A549 (cell line): ENCODE data around the gene TTC39B. TPM values are rescaled to one million over a fixed set of nuclear protein-coding genes. Genes with fewer than 3 reads are reported as not detected.

Experiments used
- ATAC-seq, 2 experiments: fragments of 200-7000 bp in 1 of 2; fragments of >200 bp in 1 of 2; cut with Nextera tagmentation in 1 of 2; cut with Tn5 transposase in 1 of 2; 3 replicates each; pipeline versions ENCODE4 v1.8.0 to v1.9.1; 2018 to 2020; ENCODE audit warnings: mild to moderate bottlenecking in 1 of 2, moderate library complexity in 1 of 2
- CTCF ChIA-PET: fragments of 300-600 bp; sonication (Branson Sonifier 250); formaldehyde crosslinking; extraction: SDS; loops from one replicate; lab custom pipeline; 2021; ENCODE audit warnings: antibody characterized with exemption, inconsistent platforms; lab: Yijun Ruan, JAX
- POLR2A ChIA-PET: fragments of 350-600 bp; formaldehyde crosslinking; extraction: SDS; loops from one replicate; lab custom pipeline; 2021; ENCODE audit warnings: antibody characterized with exemption, inconsistent platforms; lab: Yijun Ruan, JAX
- DNase-seq, 2 experiments: peaks; one replicate each; pipeline versions ENCODE4 v3.0.0 to v3.0.0-alpha.2; 2011 to 2016; ENCODE audit warnings: low read depth in 1 of 2, low spot score in 1 of 2
- FAIRE-seq: peaks from 2 replicates; lab custom pipeline; 2011; peaks lifted over from hg19 to GRCh38; lab: Jason Lieb, UNC
- H3K27ac ChIP-seq, 2 experiments: fragments of >200 bp; sonication (Bioruptor Twin); formaldehyde crosslinking; 3 replicates each; pipeline ENCODE4 v1.5.1; 2016 to 2017
- H3K4me1 ChIP-seq: fragments of >200 bp; sonication (Bioruptor Twin); formaldehyde crosslinking; 3 replicates; pipeline ENCODE4 v1.6.1; 2016
- H3K4me2 ChIP-seq: fragments of >200 bp; sonication (Bioruptor Twin); formaldehyde crosslinking; 3 replicates; pipeline ENCODE4 v1.6.1; 2016
- H3K4me3 ChIP-seq: fragments of >200 bp; sonication (Bioruptor Twin); formaldehyde crosslinking; 3 replicates; pipeline ENCODE4 v1.5.1; 2016
- H3K9me3 ChIP-seq: fragments of >200 bp; sonication (Bioruptor Twin); formaldehyde crosslinking; 3 replicates; pipeline ENCODE4 v1.6.1; 2016
- CHD2 ChIP-seq: fragments of 150-350 bp; IDR thresholded peaks from 2 replicates; pipeline ENCODE4 v1.6.1; 2014; ENCODE audit warnings: low read length; ENCODE audit not compliant: partially characterized antibody
- CHD4 ChIP-seq: fragments of 200-600 bp; sonication (generic); IDR thresholded peaks from 2 replicates; pipeline ENCODE4 v1.6.1; 2016; ENCODE audit warnings: antibody characterized with exemption, mild to moderate bottlenecking, borderline replicate concordance
- EHMT2 ChIP-seq: fragments of 200-600 bp; sonication (generic); IDR thresholded peaks from 2 replicates; pipeline ENCODE4 v1.6.1; 2016; ENCODE audit warnings: antibody characterized with exemption, low read depth, mild to moderate bottlenecking, moderate library complexity
- ESRRA ChIP-seq: fragments of 150-350 bp; IDR thresholded peaks from 2 replicates; pipeline ENCODE4 v1.6.1; 2014; ENCODE audit warnings: mild to moderate bottlenecking, low read length, borderline replicate concordance
- FOSB ChIP-seq: fragments of 250-450 bp; sonication (Bioruptor Pico); IDR thresholded peaks from 2 replicates; pipeline ENCODE4 v1.5.0; 2020; ENCODE audit warnings: mild to moderate bottlenecking, moderate library complexity
- GATA3 ChIP-seq: IDR thresholded peaks from 2 replicates; pipeline ENCODE4 v1.6.1; 2012; ENCODE audit warnings: borderline replicate concordance
- HDAC2 ChIP-seq: fragments of 200-600 bp; sonication (generic); IDR thresholded peaks from 2 replicates; pipeline ENCODE4 v1.6.1; 2016
- HOXA7 ChIP-seq: fragments of 250-450 bp; sonication (Bioruptor Pico); IDR thresholded peaks from 2 replicates; pipeline ENCODE4 v1.5.0; 2020; ENCODE audit warnings: mild to moderate bottlenecking, moderate library complexity
- HOXB13 ChIP-seq: fragments of 250-450 bp; sonication (Bioruptor Pico); IDR thresholded peaks from 2 replicates; pipeline ENCODE4 v1.5.0; 2020; ENCODE audit warnings: low read depth, mild to moderate bottlenecking, moderate library complexity
- KDM1A ChIP-seq: fragments of 200-600 bp; sonication (generic); IDR thresholded peaks from 2 replicates; pipeline ENCODE4 v1.6.1; 2016; ENCODE audit warnings: low read depth, mild to moderate bottlenecking
- MYC ChIP-seq: IDR thresholded peaks from 2 replicates; pipeline ENCODE4 v1.6.1; 2012; ENCODE audit warnings: mild to moderate bottlenecking, inconsistent platforms, low read length, improper control_type of control experiment, borderline replicate concordance
- NFE2L2 ChIP-seq: fragments of 150-350 bp; conservative IDR thresholded peaks from 2 replicates; pipeline ENCODE4 v1.6.1; 2014; ENCODE audit warnings: low read length
- NPAS2 ChIP-seq: fragments of 250-450 bp; sonication (Bioruptor Pico); IDR thresholded peaks from 2 replicates; pipeline ENCODE4 v1.8.0; 2022; ENCODE audit warnings: mild to moderate bottlenecking, moderate library complexity, borderline replicate concordance
- NR3C1 ChIP-seq: fragments of >200 bp; sonication (Bioruptor Twin); formaldehyde crosslinking; IDR thresholded peaks from 3 replicates; pipeline ENCODE4 v1.6.1; 2017
- POLR2A ChIP-seq: IDR thresholded peaks from 2 replicates; pipeline ENCODE4 v1.6.1; 2012; ENCODE audit warnings: mild to moderate bottlenecking, low read length
- POLR2AphosphoS2 ChIP-seq: conservative IDR thresholded peaks from 2 replicates; pipeline ENCODE4 v1.6.1; 2012; ENCODE audit warnings: low read length, improper control_type of control experiment, inconsistent platforms
- TP53 ChIP-seq: fragments of 250-450 bp; sonication (Bioruptor Pico); IDR thresholded peaks from 2 replicates; pipeline ENCODE4 v1.5.0; 2021; ENCODE audit warnings: mild to moderate bottlenecking, moderate library complexity
- WGBS: methylation state at CpG from one replicate; pipeline ENCODE4 v1.1.6; 2017; ENCODE audit errors: missing lambda C conversion rate; 5-methylcytosine and 5-hydroxymethylcytosine counted together
- polyA plus RNA-seq, 4 experiments: library from polyadenylated mRNA; depleted of rRNA in 3 of 4; stranded (reverse); fragments of >200 nt; fragmentation: RNase III in 1 of 4; extraction: RNeasy Plus Mini Kit Qiagen cat#74134 plus additional on column Dnase treatment in 1 of 4; gene quantifications; 2 replicates in 3 of 4; 3 replicates in 1 of 4; pipeline ENCODE4 v1.2.3, GENCODE V29; 2011 to 2017
- TF ChIP-seq, protein P1 (sequence below): fragments of >200 bp; sonication (Bioruptor Twin); formaldehyde crosslinking; IDR thresholded peaks from 3 replicates; pipeline ENCODE4 v1.5.1; 2016
- TF ChIP-seq, protein P2 (sequence below): IDR thresholded peaks from 2 replicates; pipeline ENCODE4 v1.6.1; 2012; ENCODE audit warnings: low read depth, borderline replicate concordance
- TF ChIP-seq, protein P3 (sequence below): fragments of 200-600 bp; sonication (generic); IDR thresholded peaks from 2 replicates; pipeline ENCODE4 v1.6.1; 2016; ENCODE audit warnings: antibody characterized with exemption, mild to moderate bottlenecking, moderate library complexity
- TF ChIP-seq, protein P4 (sequence below): fragments of 250-450 bp; sonication (Bioruptor Pico); IDR thresholded peaks from 2 replicates; pipeline ENCODE4 v1.5.0; 2020; ENCODE audit warnings: low read depth, mild to moderate bottlenecking, moderate library complexity
- TF ChIP-seq, protein P5 (sequence below): IDR thresholded peaks from 2 replicates; pipeline ENCODE4 v1.6.1; 2012
- TF ChIP-seq, protein P6 (sequence below): fragments of >200 bp; sonication (Bioruptor Twin); formaldehyde crosslinking; IDR thresholded peaks from 2 replicates; pipeline ENCODE4 v1.6.1; 2016

The TTC39B gene
- polyA plus RNA-seq, 2 of the 4 experiments (the other 2 are of a cell fraction) = 0.94 to 4.4 TPM

DNA sequence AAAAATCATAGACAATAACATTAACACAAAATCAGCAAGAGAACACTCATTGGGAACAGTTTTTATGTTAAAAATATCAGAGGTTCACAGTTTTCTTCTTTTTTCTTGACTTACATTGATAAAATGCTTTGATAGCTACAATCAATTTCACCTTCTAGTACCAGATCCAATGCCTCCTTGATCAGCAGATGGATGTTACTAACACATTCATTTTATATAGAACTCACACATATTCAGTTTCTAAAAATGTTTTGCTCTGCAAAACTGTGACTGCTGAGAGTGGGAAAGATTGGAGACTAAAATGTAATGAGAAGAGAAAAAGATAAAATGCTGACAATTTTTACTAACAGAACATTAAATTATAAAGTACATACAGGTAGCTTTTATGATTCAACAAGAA, 143.1 kb downstream of the TTC39B start:
- Histone ChIP-seq H3K27ac (no peak overlapping the region), H3K4me1 (no peaks in the 10 kb centered on the region), H3K9me3 (no peaks in the 10 kb centered on the region), H3K4me3 (no peak overlapping the region), H3K4me2 (no peak overlapping the region)
- ATAC-seq = no peak
- ChIA-PET CTCF (interaction anchor here (0.5 to 2.0 kb wide), 2 partner anchors 15 to 28 kb away, joined by 3 to 6 read pairs; no protein-coding TSS in a partner anchor), POLR2A (no interaction called here)
- no peak for DNase-seq
- no peak for FAIRE-seq
- TF ChIP-seq, protein P1, sequence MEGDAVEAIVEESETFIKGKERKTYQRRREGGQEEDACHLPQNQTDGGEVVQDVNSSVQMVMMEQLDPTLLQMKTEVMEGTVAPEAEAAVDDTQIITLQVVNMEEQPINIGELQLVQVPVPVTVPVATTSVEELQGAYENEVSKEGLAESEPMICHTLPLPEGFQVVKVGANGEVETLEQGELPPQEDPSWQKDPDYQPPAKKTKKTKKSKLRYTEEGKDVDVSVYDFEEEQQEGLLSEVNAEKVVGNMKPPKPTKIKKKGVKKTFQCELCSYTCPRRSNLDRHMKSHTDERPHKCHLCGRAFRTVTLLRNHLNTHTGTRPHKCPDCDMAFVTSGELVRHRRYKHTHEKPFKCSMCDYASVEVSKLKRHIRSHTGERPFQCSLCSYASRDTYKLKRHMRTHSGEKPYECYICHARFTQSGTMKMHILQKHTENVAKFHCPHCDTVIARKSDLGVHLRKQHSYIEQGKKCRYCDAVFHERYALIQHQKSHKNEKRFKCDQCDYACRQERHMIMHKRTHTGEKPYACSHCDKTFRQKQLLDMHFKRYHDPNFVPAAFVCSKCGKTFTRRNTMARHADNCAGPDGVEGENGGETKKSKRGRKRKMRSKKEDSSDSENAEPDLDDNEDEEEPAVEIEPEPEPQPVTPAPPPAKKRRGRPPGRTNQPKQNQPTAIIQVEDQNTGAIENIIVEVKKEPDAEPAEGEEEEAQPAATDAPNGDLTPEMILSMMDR = no peak
- TF ChIP-seq, protein P2, sequence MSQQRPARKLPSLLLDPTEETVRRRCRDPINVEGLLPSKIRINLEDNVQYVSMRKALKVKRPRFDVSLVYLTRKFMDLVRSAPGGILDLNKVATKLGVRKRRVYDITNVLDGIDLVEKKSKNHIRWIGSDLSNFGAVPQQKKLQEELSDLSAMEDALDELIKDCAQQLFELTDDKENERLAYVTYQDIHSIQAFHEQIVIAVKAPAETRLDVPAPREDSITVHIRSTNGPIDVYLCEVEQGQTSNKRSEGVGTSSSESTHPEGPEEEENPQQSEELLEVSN = no peak
- TF ChIP-seq GATA3 (no peak), FOSB (CRISPR knock-in tag) (no peak), ESRRA (no peak), NPAS2 (CRISPR knock-in tag) (no peak), NR3C1 (no peak), EHMT2 (no peak), POLR2AphosphoS2 (no peak), NFE2L2 (no peak)

DNA sequence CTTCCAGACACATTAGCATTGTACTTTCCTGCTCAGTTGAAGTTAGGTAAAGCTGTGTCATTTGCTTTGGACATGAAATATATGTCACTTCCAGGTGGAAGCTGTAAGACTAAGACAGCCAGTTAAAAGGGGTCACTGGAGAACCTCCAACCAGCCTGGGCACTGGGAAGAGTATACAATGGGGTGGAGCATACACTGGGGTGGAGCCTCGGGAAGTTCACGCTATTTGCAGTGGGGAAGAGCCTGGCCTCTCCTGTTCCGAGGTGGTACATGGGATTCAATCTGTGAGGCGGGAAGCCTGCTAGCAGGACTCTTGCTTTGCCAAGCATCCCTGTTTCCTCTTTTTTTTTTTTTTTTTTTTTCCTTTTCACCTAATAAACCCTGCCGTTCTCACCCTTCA, 145.3 kb downstream of the TTC39B start:
- no peak for ATAC-seq
- ChIA-PET CTCF (no interaction called here), POLR2A (no interaction called here)
- FAIRE-seq = no peak
- DNase-seq = no peak
- H3K4me3 ChIP-seq = no peak overlapping the region
- H3K4me2 ChIP-seq = no peak overlapping the region
- no peak overlapping the region for H3K27ac ChIP-seq
- H3K4me1 ChIP-seq = no peaks in the 10 kb centered on the region
- TF ChIP-seq HOXB13 (no peak), NR3C1 (no peak), CHD2 (no peak), CHD4 (no peak), MYC (no peak), POLR2A (no peak), HDAC2 (no peak), KDM1A (no peak), HOXA7 (CRISPR knock-in tag) (no peak), POLR2AphosphoS2 (no peak), TP53 (no peak)
- TF ChIP-seq, protein P3, sequence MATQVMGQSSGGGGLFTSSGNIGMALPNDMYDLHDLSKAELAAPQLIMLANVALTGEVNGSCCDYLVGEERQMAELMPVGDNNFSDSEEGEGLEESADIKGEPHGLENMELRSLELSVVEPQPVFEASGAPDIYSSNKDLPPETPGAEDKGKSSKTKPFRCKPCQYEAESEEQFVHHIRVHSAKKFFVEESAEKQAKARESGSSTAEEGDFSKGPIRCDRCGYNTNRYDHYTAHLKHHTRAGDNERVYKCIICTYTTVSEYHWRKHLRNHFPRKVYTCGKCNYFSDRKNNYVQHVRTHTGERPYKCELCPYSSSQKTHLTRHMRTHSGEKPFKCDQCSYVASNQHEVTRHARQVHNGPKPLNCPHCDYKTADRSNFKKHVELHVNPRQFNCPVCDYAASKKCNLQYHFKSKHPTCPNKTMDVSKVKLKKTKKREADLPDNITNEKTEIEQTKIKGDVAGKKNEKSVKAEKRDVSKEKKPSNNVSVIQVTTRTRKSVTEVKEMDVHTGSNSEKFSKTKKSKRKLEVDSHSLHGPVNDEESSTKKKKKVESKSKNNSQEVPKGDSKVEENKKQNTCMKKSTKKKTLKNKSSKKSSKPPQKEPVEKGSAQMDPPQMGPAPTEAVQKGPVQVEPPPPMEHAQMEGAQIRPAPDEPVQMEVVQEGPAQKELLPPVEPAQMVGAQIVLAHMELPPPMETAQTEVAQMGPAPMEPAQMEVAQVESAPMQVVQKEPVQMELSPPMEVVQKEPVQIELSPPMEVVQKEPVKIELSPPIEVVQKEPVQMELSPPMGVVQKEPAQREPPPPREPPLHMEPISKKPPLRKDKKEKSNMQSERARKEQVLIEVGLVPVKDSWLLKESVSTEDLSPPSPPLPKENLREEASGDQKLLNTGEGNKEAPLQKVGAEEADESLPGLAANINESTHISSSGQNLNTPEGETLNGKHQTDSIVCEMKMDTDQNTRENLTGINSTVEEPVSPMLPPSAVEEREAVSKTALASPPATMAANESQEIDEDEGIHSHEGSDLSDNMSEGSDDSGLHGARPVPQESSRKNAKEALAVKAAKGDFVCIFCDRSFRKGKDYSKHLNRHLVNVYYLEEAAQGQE = no peak
- TF ChIP-seq, protein P4, sequence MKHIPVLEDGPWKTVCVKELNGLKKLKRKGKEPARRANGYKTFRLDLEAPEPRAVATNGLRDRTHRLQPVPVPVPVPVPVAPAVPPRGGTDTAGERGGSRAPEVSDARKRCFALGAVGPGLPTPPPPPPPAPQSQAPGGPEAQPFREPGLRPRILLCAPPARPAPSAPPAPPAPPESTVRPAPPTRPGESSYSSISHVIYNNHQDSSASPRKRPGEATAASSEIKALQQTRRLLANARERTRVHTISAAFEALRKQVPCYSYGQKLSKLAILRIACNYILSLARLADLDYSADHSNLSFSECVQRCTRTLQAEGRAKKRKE (CRISPR knock-in tag) = no peak
- TF ChIP-seq, protein P5, sequence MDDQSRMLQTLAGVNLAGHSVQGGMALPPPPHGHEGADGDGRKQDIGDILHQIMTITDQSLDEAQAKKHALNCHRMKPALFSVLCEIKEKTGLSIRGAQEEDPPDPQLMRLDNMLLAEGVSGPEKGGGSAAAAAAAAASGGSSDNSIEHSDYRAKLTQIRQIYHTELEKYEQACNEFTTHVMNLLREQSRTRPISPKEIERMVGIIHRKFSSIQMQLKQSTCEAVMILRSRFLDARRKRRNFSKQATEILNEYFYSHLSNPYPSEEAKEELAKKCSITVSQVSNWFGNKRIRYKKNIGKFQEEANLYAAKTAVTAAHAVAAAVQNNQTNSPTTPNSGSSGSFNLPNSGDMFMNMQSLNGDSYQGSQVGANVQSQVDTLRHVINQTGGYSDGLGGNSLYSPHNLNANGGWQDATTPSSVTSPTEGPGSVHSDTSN = no peak
- TF ChIP-seq, protein P6, sequence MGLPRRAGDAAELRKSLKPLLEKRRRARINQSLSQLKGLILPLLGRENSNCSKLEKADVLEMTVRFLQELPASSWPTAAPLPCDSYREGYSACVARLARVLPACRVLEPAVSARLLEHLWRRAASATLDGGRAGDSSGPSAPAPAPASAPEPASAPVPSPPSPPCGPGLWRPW = no peak
- 57% methylated on average over 5 of the region's 5 CpGs for WGBS
- H3K9me3 ChIP-seq = no peaks in the 10 kb centered on the region
